Neural cell (in vitro differentiated cells): ENCODE measurements around the gene MPEG1. TPM values are rescaled to one million over a fixed set of nuclear protein-coding genes. Genes with fewer than 3 reads are reported as not detected.

Experiments
- H2AFZ ChIP-seq: fragments of 200-600, 300-800 bp; sonication (generic), shearing (Covaris generic); 2 replicates; pipeline ENCODE4 v1.6.0; 2014; ENCODE audit warnings: low read depth, mild to moderate bottlenecking, antibody characterized with exemption, low read length, moderate library complexity
- H3F3A ChIP-seq: fragments of 200-600 bp; shearing (Covaris generic); 2 replicates; pipeline ENCODE4 v1.6.1; 2016; ENCODE audit warnings: mild to moderate bottlenecking, moderate library complexity, mixed read lengths, antibody characterized with exemption, low read length; ENCODE audit not compliant: insufficient read depth, poor library complexity, severe bottlenecking
- H3K27ac ChIP-seq: fragments of 200-600, 300-800 bp; sonication (generic), shearing (Covaris generic); 2 replicates; pipeline ENCODE4 v1.5.1; 2014; ENCODE audit warnings: mild to moderate bottlenecking, low read length, moderate library complexity
- H3K27me3 ChIP-seq: fragments of 300-800, 200-600 bp; sonication (generic), shearing (Covaris generic); 2 replicates; pipeline ENCODE4 v1.6.0; 2014; ENCODE audit warnings: mild to moderate bottlenecking, low read depth, low read length, moderate library complexity; ENCODE audit not compliant: insufficient read depth
- H3K36me3 ChIP-seq: fragments of 300-800, 200-600 bp; sonication (generic), shearing (Covaris generic); 2 replicates; pipeline ENCODE4 v1.5.1; 2014; ENCODE audit warnings: mild to moderate bottlenecking, antibody characterized with exemption, low read length, moderate library complexity; ENCODE audit not compliant: insufficient read depth
- H3K4me2 ChIP-seq: fragments of 300-800, 200-600 bp; sonication (generic), shearing (Covaris generic); 2 replicates; pipeline ENCODE4 v1.6.0; 2014; ENCODE audit warnings: mild to moderate bottlenecking, low read length
- H3K4me3 ChIP-seq: fragments of 300-800, 200-600 bp; sonication (generic), shearing (Covaris generic); 2 replicates; pipeline ENCODE4 v1.5.1; 2014; ENCODE audit warnings: mild to moderate bottlenecking, low read length, moderate library complexity
- H3K79me2 ChIP-seq: fragments of 200-600 bp; shearing (Covaris generic); replicated peaks from 2 replicates; pipeline ENCODE4 v1.6.0; 2014; ENCODE audit warnings: mild to moderate bottlenecking, low read length, moderate library complexity; ENCODE audit not compliant: insufficient read depth
- H3K9ac ChIP-seq: fragments of 300-800, 200-600 bp; sonication (generic), shearing (Covaris generic); 2 replicates; pipeline ENCODE4 v1.6.1; 2016; ENCODE audit warnings: mild to moderate bottlenecking, low read length, mixed read lengths
- H3K9me2 ChIP-seq: fragments of 200-600 bp; shearing (Covaris generic); 2 replicates; pipeline ENCODE4 v1.6.1; 2016; ENCODE audit warnings: mild to moderate bottlenecking, low read length, mixed read lengths; ENCODE audit not compliant: insufficient read depth
- H3K9me3 ChIP-seq: fragments of 200-600, 300-800 bp; sonication (generic), shearing (Covaris generic); 2 replicates; pipeline ENCODE4 v1.6.1; 2016; ENCODE audit warnings: mild to moderate bottlenecking, mixed run types, low read length, moderate library complexity, mixed read lengths
- H4K20me1 ChIP-seq: fragments of 200-600 bp; shearing (Covaris generic); 2 replicates; pipeline ENCODE4 v1.6.1; 2016; ENCODE audit warnings: mild to moderate bottlenecking, mixed run types; ENCODE audit not compliant: insufficient read depth
- CTCF ChIP-seq: fragments of 450-650 bp; IDR thresholded peaks from 2 replicates; pipeline ENCODE4 v1.5.1; 2014; ENCODE audit warnings: antibody characterized with exemption, mild to moderate bottlenecking, moderate library complexity; ENCODE audit not compliant: poor library complexity, severe bottlenecking
- EZH2 ChIP-seq: fragments of 200-600, 300-800 bp; shearing (Covaris generic), sonication (generic); IDR thresholded peaks from 2 replicates; pipeline ENCODE4 v1.6.1; 2014; ENCODE audit warnings: antibody characterized with exemption, low read length, borderline replicate concordance, mild to moderate bottlenecking; ENCODE audit not compliant: insufficient read depth, poor library complexity, severe bottlenecking
- MXI1 ChIP-seq: fragments of 450-650 bp; conservative IDR thresholded peaks from 2 replicates; pipeline ENCODE4 v1.6.1; 2014; ENCODE audit warnings: antibody characterized with exemption, mild to moderate bottlenecking; ENCODE audit not compliant: poor library complexity, severe bottlenecking
- POLR2AphosphoS5 ChIP-seq: IDR thresholded peaks from 2 replicates; pipeline ENCODE4 v1.6.1; 2012
- RAD21 ChIP-seq: fragments of 450-650 bp; conservative IDR thresholded peaks from 2 replicates; pipeline ENCODE4 v1.6.1; 2014; ENCODE audit warnings: antibody characterized with exemption, mild to moderate bottlenecking, moderate library complexity
- REST ChIP-seq: IDR thresholded peaks from 2 replicates; pipeline ENCODE4 v1.6.1; 2012; ENCODE audit warnings: borderline replicate concordance
- polyA plus RNA-seq: library from polyadenylated mRNA; depleted of rRNA; stranded (reverse); fragments of >200 nt; gene quantifications from 2 replicates; pipeline ENCODE4 v1.2.3, GENCODE V29; 2014

The MPEG1 gene
- polyA plus RNA-seq, 1 donor from 2014 or later, result 0.21 TPM

- Histone ChIP-seq H3F3A (no peaks in the 10 kb centered on the region), H3K79me2 (no peaks in the 10 kb centered on the region), H3K36me3 (peaks cover 39% of the 10 kb centered on the region), H3K4me3 (no peak overlapping the region), H3K9me3 (peaks cover 4% of the 10 kb centered on the region), H3K27ac (no peak overlapping the region), H4K20me1 (no peaks in the 10 kb centered on the region), H2AFZ (no peak overlapping the region), H3K9me2 (no peaks in the 10 kb centered on the region), H3K4me2 (no peak overlapping the region), H3K9ac (no peak overlapping the region), H3K27me3 (no peaks in the 10 kb centered on the region)
- TF ChIP-seq MXI1 (no peak), POLR2AphosphoS5 (no peak), EZH2 (no peak), CTCF (no peak)
Observed at GRCh38 chr11:59196777-59197176, 15.9 kb downstream of the MPEG1 start.

GRCh38 chr11:59195586-59195985, 17.1 kb downstream of the MPEG1 start:
- peaks cover 4% of the 10 kb centered on the region for H3K9me3 ChIP-seq
- H3K4me3 ChIP-seq, result no peak overlapping the region
- H2AFZ ChIP-seq, result no peak overlapping the region
- H3K4me2 ChIP-seq, result no peak overlapping the region
- peaks cover 39% of the 10 kb centered on the region for H3K36me3 ChIP-seq
- no peak for TF ChIP-seq CTCF
- no peak overlapping the region for H3K9ac ChIP-seq
- no peaks in the 10 kb centered on the region for H3K27me3 ChIP-seq
- no peaks in the 10 kb centered on the region for H4K20me1 ChIP-seq
- H3K79me2 ChIP-seq, result no peaks in the 10 kb centered on the region
- no peaks in the 10 kb centered on the region for H3K9me2 ChIP-seq
- no peaks in the 10 kb centered on the region for H3F3A ChIP-seq
- H3K27ac ChIP-seq, result no peak overlapping the region

- H3K4me2 ChIP-seq, result no peak overlapping the region
- peaks cover 4% of the 10 kb centered on the region for H3K9me3 ChIP-seq
- H3K79me2 ChIP-seq, result no peaks in the 10 kb centered on the region
- H4K20me1 ChIP-seq, result no peaks in the 10 kb centered on the region
- no peak overlapping the region for H2AFZ ChIP-seq
- H3K9ac ChIP-seq, result no peak overlapping the region
- H3K36me3 ChIP-seq, result peaks cover 41% of the 10 kb centered on the region
- no peaks in the 10 kb centered on the region for H3K27me3 ChIP-seq
- no peaks in the 10 kb centered on the region for H3K9me2 ChIP-seq
- TF ChIP-seq EZH2 (no peak), REST (no peak), MXI1 (no peak), RAD21 (no peak)
- no peak overlapping the region for H3K27ac ChIP-seq
- H3K4me3 ChIP-seq, result no peak overlapping the region
- no peaks in the 10 kb centered on the region for H3F3A ChIP-seq
Observed at GRCh38 chr11:59193587-59194130, 19.1 kb downstream of the MPEG1 start.
